Measurements from ENCODE around the gene DHRS2. TPM values are rescaled to one million over a fixed set of nuclear protein-coding genes. Genes with fewer than 3 reads are reported as not detected.

The DHRS2 gene
- total RNA-seq, 4 donors from 2014 or later: 0.63 to 0.66 TPM; not detected in 2

GRCh38 chr14:23644195-23644918, 8.2 kb downstream of the DHRS2 start:
- H3K36me3 ChIP-seq: no peaks in the 10 kb centered on the region
- H3K4me1 ChIP-seq: peaks cover 0 to 22% (median 17%) of the 10 kb centered on the region in 4 donors
- intact Hi-C loops (cut with DNase I): no loop called here
- no peak overlapping the region for H3K4me3 ChIP-seq
- H3K9me3 ChIP-seq: no peaks in the 10 kb centered on the region
- 78% methylated on average over 4 of the region's 5 CpGs for WGBS
- no peak for DNase-seq (ENCODE audit: extremely low spot score)
- H3K27me3 ChIP-seq: no peaks in the 10 kb centered on the region
- H3K27ac ChIP-seq (replicated peaks in 1 of 4): no peak overlapping the region
- TF ChIP-seq POLR2AphosphoS5 (IDR thresholded peaks at IDR 0.05) (no peak), EP300 (IDR thresholded peaks at IDR 0.05) (no peak), CTCF (IDR thresholded peaks at IDR 0.05) (no peak), POLR2A (IDR thresholded peaks at IDR 0.05; ENCODE audit: low read depth) (no peak)

- intact Hi-C loops (cut with DNase I): no loop called here
- 95% methylated on average over 8 of the region's 8 CpGs for WGBS
- Histone ChIP-seq H3K27me3 (no peaks in the 10 kb centered on the region), H3K9me3 (no peaks in the 10 kb centered on the region), H3K4me3 (no peak overlapping the region), H3K36me3 (no peaks in the 10 kb centered on the region), H3K4me1 (peaks cover 0 to 20% (median 17%) of the 10 kb centered on the region in 4 donors), H3K27ac (replicated peaks in 1 of 4) (no peak overlapping the region)
- DNase-seq (ENCODE audit: extremely low spot score): no peak
- TF ChIP-seq EP300 (IDR thresholded peaks at IDR 0.05): no peak
- TF ChIP-seq POLR2AphosphoS5 (IDR thresholded peaks at IDR 0.05): no peak
- no peak for TF ChIP-seq CTCF (IDR thresholded peaks at IDR 0.05)
- TF ChIP-seq POLR2A (IDR thresholded peaks at IDR 0.05; ENCODE audit: low read depth): no peak
These were observed 8.8 kb downstream of the DHRS2 start for GRCh38 chr14:23644919-23645336.

- TF ChIP-seq POLR2AphosphoS5 (IDR thresholded peaks at IDR 0.05) (no peak), EP300 (IDR thresholded peaks at IDR 0.05) (no peak), POLR2A (IDR thresholded peaks at IDR 0.05; ENCODE audit: low read depth) (no peak), CTCF (IDR thresholded peaks at IDR 0.05) (no peak)
- no peaks in the 10 kb centered on the region for H3K36me3 ChIP-seq
- H3K27ac ChIP-seq (replicated peaks in 1 of 4): no peak overlapping the region
- intact Hi-C loops (cut with DNase I): no loop called here
- no peak for DNase-seq (ENCODE audit: extremely low spot score)
- no peaks in the 10 kb centered on the region for H3K27me3 ChIP-seq
- no peak overlapping the region for H3K4me3 ChIP-seq
- H3K4me1 ChIP-seq: peaks cover 0 to 15% (median 12%) of the 10 kb centered on the region in 4 donors
- WGBS: 100% methylated on average over 4 of the region's 4 CpGs
- no peaks in the 10 kb centered on the region for H3K9me3 ChIP-seq
These were observed 9.3 kb downstream of the DHRS2 start for GRCh38 chr14:23645504-23645811.

GRCh38 chr14:23645812-23646647, 9.9 kb downstream of the DHRS2 start:
- Histone ChIP-seq H3K9me3 (no peaks in the 10 kb centered on the region), H3K4me3 (no peak overlapping the region), H3K36me3 (no peaks in the 10 kb centered on the region), H3K4me1 (peaks cover 0 to 9% (median 7%) of the 10 kb centered on the region in 4 donors), H3K27ac (replicated peaks in 1 of 4) (no peak overlapping the region), H3K27me3 (no peaks in the 10 kb centered on the region)
- no peak for TF ChIP-seq POLR2AphosphoS5 (IDR thresholded peaks at IDR 0.05)
- intact Hi-C loops (cut with DNase I): no loop called here
- 87% methylated on average over 9 of the region's 9 CpGs for WGBS
- no peak for DNase-seq (ENCODE audit: extremely low spot score)
